NCI-H82 treated with DMSO at 0.1 percent for 48 hours (cell line): ENCODE results near the gene PLEKHG4.

Experiments
- DNase-seq: peaks from one replicate; lab custom pipeline; 2025; ENCODE audit not compliant: unreplicated experiment; lab: John Stamatoyannopoulos, UW

The PLEKHG4 gene

GRCh38 chr16:67244387-67245185 is 34.7 kb upstream of the PLEKHG4 start:
- no peak for DNase-seq

GRCh38 chr16:67245186-67245585 is 34.1 kb upstream of the PLEKHG4 start:
- peak; percentile 17 for DNase-seq

- DNase-seq = no peak
These were observed 33.7 kb upstream of the PLEKHG4 start for GRCh38 chr16:67245674-67246080.

GRCh38 chr16:67246081-67246755 is 33.1 kb upstream of the PLEKHG4 start:
- DNase-seq = peak; percentile 65

GRCh38 chr16:67246756-67247191 is 32.6 kb upstream of the PLEKHG4 start:
- no peak for DNase-seq

GRCh38 chr16:67247192-67248072 is 31.9 kb upstream of the PLEKHG4 start, which contains the start of gene FHOD1:
Gene FHOD1 (minus strand): TSS chr16:67247481. CDS start chr16:67247410, 71 bp downstream.
- DNase-seq = peak; percentile 85

- DNase-seq = no peak
These were observed 31.3 kb upstream of the PLEKHG4 start for GRCh38 chr16:67248073-67248400.

- DNase-seq = no peak
These were observed 30.7 kb upstream of the PLEKHG4 start, which contains the start of gene SLC9A5 for GRCh38 chr16:67248401-67249177. Gene SLC9A5 (plus strand): TSS chr16:67248979. CDS start chr16:67249015, 36 bp downstream.

GRCh38 chr16:67249178-67250044 is 29.9 kb upstream of the PLEKHG4 start:
- no peak for DNase-seq

GRCh38 chr16:67250045-67250327 is 29.3 kb upstream of the PLEKHG4 start:
- DNase-seq = no peak

GRCh38 chr16:67252609-67253497 is 26.5 kb upstream of the PLEKHG4 start:
- no peak for DNase-seq

- no peak for DNase-seq
These were observed 24.4 kb upstream of the PLEKHG4 start for GRCh38 chr16:67254801-67255552.

GRCh38 chr16:67255553-67256221 is 23.6 kb upstream of the PLEKHG4 start:
- DNase-seq = no peak

- DNase-seq = no peak
These were observed 22.6 kb upstream of the PLEKHG4 start for GRCh38 chr16:67256701-67257230.

GRCh38 chr16:67257486-67258160 is 21.7 kb upstream of the PLEKHG4 start:
- no peak for DNase-seq

- no peak for DNase-seq
These were observed 21.0 kb upstream of the PLEKHG4 start for GRCh38 chr16:67258161-67258835.
